HG03095 (cell line): Measurements from ENCODE around the gene CSK.

ENCODE experiments used
- ATAC-seq: cut with Tn5 transposase; IDR thresholded peaks from one replicate; pipeline ENCODE4 v1.9.1; 2021; ENCODE audit warnings: moderate library complexity; ENCODE audit not compliant: unreplicated experiment

The CSK gene

GRCh38 chr15:74786551-74787165 lies 4.8 kb downstream of the CSK start:
- no peak for ATAC-seq

GRCh38 chr15:74787251-74788041 lies 5.6 kb downstream of the CSK start:
- ATAC-seq = peak; percentile 43

GRCh38 chr15:74788042-74788682 lies 6.3 kb downstream of the CSK start:
- no peak for ATAC-seq

GRCh38 chr15:74788683-74789151 lies 6.8 kb downstream of the CSK start:
- no peak for ATAC-seq

- ATAC-seq = no peak
Observed at GRCh38 chr15:74789171-74789631, 7.3 kb downstream of the CSK start.

- no peak for ATAC-seq
Observed at GRCh38 chr15:74789741-74790079, 7.8 kb downstream of the CSK start.

GRCh38 chr15:74790080-74790916 lies 8.4 kb downstream of the CSK start:
- no peak for ATAC-seq

GRCh38 chr15:74791007-74791406 lies 9.1 kb downstream of the CSK start:
- no peak for ATAC-seq

GRCh38 chr15:74791667-74792066 lies 9.8 kb downstream of the CSK start:
- no peak for ATAC-seq

GRCh38 chr15:74792227-74793016 lies 10.5 kb downstream of the CSK start:
- ATAC-seq = no peak

GRCh38 chr15:74793135-74794028 lies 11.5 kb downstream of the CSK start:
- ATAC-seq = no peak

- ATAC-seq = no peak
Observed at GRCh38 chr15:74794248-74794969, 12.5 kb downstream of the CSK start.

GRCh38 chr15:74794970-74795349 lies 13.1 kb downstream of the CSK start:
- no peak for ATAC-seq

GRCh38 chr15:74795966-74796625 lies 14.2 kb downstream of the CSK start:
- ATAC-seq = no peak

- ATAC-seq = no peak
Observed at GRCh38 chr15:74798388-74799254, 16.7 kb downstream of the CSK start.

- no peak for ATAC-seq
Observed at GRCh38 chr15:74799255-74799855, 17.5 kb downstream of the CSK start.
